ENCODE results near the gene ZNF790.
A peak's percentile ranks its signal among the peaks of the same experiment; 100 is the strongest.
"Not testable (repeated sequence)": the region's sequence is repeated elsewhere in the genome, so short reads cannot be mapped to it uniquely, and the experiment has no call there.

ZNF790 gene

DNA sequence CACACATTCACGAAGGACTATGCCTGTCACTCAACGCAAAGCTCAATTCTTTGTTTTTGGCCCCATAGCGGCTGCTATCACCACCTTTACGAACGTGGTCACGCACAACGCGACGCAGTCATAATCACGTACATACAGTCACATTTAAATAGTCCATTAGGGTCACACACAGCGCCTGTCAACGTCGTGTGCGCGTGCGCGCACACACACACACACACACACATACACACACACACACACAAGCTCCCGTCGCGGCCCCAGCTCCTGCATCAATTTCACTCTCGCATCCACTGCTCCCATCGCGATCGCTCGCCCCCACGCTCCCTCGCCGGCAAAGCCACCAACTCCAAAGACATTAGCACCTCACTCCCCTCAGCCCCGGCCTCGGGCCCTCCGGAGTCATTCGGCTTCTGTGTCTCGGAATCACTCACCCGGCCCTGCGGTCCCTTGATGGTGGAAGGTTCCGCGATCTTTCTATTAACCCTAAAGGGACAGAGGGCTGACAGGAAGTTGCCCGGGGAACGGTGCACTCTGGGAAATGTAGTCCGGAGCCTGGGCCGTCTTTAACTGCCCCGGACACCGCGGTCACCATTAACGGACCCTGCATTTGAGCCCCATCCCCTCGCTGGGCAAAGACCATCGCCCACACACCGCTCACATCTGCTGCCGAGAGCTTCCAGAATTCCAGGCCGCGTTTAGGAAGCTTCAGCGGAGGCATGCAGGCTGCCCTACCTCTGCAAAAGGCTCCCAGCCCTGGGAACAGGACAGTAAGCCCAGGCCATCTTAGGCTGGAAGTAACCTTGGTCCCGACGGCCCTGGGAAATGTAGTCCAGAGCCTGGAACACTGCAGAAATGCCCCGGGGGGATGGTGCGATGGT is at the start of gene ZNF790:
TSS of gene ZNF790 (minus strand) at position 482 of the 878 bp plus-strand sequence. CDS start 12,768 bp downstream, outside the sequence.
- DNase-seq (ENCODE audit: low read depth in 2 of 2), result peak; percentile 71 to 74

DNA sequence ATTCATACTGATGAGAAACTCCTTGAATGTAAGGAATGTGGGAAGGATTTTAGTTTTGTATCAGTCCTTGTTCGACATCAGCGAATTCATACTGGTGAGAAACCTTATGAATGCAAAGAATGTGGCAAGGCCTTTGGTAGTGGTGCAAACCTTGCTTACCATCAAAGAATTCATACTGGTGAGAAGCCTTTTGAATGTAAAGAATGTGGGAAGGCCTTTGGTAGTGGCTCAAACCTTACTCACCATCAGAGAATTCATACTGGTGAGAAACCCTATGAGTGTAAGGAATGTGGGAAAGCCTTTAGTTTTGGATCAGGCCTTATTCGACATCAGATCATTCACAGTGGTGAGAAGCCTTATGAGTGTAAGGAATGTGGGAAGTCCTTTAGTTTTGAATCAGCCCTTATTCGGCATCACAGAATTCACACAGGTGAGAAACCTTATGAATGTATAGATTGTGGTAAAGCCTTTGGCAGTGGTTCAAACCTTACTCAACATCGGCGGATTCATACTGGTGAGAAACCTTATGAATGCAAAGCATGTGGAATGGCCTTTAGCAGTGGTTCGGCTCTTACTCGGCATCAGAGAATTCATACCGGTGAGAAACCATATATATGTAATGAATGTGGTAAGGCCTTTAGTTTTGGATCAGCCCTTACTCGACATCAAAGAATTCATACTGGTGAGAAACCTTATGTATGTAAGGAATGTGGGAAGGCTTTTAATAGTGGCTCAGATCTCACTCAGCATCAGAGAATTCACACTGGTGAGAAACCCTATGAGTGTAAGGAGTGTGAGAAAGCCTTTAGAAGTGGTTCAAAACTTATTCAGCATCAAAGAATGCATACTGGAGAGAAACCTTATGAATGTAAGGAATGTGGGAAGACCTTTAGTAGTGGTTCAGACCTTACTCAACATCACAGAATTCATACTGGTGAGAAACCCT is 39.1 kb upstream of the ZNF790 start:
- no peak for DNase-seq (ENCODE audit: low read depth in 2 of 2)

DNA sequence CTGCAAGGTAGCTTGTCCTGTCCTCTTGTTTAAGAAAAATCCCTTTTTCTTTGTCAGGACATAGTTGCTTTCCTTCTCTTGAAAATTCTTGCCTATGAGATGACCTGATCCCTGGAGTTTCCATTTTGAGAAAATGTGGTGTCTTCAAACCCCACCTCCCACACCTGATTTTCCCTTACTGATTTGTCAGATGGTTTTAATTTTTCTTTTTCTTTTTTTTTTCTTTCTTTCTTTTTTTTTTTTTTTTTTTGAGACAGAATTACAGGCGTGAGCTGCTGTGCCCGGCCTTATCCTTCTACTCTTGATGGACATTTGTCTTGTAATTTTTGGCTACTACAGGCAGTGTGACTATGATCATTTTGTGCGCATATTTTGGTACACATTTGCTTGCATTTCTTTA is 13.7 kb upstream of the ZNF790 start:
- DNase-seq (ENCODE audit: low read depth in 2 of 2), result no peak

DNA sequence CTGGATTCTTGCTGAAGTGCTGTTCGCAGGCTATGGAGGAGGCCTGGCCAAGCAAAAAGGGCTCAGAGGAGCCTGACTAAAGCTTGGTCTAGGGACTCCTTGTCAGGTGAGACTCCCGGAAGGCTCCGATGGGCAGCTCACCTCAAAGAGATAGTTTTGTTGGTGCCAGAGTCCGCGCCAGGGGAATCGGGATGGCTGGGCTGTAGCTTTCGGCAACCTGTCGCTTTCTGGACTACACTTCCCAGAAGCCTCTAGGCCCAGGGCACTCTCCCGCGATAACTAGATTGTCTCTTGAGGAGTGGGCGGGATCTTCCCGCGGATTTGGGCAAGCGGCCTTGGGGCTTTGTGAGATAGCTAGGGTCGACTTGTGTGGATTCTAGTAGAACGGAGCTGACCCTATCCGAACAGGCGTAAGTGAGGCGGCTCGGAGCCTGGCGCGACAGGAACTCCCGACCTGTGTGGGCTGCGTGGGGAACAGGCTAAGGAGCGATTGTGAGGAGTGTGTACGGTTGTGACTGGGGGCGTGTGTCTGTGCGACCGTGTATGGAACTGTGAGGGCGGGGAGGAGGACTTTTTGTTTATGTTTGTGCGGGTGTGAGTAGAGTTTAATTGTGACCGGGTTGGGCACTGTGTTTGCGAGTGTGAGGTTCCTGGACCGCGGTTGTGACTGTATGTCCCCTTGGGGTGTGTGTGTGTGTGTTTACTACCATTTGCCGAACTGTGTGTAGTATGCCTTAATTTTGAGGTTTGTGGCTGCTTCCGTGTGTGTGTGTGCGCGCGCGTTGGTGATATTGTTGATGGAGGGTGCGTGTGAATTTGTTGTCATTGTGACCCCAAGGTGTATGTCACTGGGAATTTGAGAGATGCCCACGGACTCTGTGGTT is 12.6 kb upstream of the ZNF790 start, which contains the start of gene ZNF345:
TSS of gene ZNF345 (plus strand) at position 318 of the 884 bp plus-strand sequence. CDS start 25,955 bp downstream, outside the sequence.
- peak; percentile 70 to 77 for DNase-seq (ENCODE audit: low read depth in 2 of 2)

- peak; percentile 81 to 82 for DNase-seq (ENCODE audit: low read depth in 2 of 2)
These were observed 11.7 kb upstream of the ZNF790 start for GRCh38 chr19:36849701-36850558.

DNA sequence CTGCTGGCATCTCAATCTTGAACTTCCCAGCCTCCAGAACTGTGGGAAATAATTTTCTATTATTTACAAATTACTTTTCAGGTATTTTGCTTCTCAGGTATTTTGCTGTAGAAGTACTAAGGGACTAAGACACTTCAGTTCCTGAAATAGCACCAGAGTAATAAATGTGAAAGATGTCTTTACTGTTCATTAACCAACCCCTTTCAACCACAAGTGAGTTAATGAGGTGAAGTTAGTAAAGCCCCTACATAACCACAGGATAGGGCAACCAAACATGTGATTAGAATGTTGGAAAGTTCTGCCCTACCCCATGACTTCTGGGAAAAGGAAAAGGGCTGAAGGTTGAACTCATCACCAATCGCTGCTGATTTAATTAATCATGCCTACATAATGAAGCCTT is 9.8 kb upstream of the ZNF790 start:
- no peak for DNase-seq (ENCODE audit: low read depth in 2 of 2)

DNA sequence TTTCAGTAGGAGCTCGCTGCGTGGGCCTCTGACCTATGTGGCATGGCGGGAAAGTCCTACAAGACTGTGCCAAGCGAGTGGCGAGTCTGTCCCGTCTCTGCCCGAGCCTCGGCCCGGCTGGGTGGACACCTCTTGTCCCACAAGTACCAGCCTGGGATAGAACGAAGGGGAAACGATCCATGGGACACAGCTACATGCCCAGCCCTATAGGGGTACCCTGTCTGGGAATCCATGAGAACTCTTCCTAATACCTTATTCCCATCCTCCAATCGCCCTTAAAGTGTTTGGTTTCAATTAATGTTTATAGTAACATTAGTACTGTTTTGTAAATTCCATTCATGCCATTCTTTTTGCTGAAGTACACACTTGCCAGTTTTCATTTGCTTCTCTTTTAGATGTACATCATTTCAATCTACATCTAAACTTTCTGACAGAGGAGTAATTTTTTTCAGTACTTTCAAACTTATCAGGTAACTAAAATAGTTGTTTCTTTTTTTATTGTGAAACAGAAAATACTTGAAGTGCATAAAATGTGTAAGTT is 667 bp upstream of the ZNF790 start:
- DNase-seq (ENCODE audit: low read depth in 2 of 2), result no peak

GRCh38 chr19:36837176-36837905 is 846 bp downstream of the ZNF790 start:
- no peak for DNase-seq (ENCODE audit: low read depth in 2 of 2)

- no peak for DNase-seq (ENCODE audit: low read depth in 2 of 2)
These were observed 4.8 kb downstream of the ZNF790 start for GRCh38 chr19:36833430-36833829.

GRCh38 chr19:36821758-36822157 is 16.4 kb downstream of the ZNF790 start:
- DNase-seq (ENCODE audit: low read depth in 2 of 2), result no peak

DNA sequence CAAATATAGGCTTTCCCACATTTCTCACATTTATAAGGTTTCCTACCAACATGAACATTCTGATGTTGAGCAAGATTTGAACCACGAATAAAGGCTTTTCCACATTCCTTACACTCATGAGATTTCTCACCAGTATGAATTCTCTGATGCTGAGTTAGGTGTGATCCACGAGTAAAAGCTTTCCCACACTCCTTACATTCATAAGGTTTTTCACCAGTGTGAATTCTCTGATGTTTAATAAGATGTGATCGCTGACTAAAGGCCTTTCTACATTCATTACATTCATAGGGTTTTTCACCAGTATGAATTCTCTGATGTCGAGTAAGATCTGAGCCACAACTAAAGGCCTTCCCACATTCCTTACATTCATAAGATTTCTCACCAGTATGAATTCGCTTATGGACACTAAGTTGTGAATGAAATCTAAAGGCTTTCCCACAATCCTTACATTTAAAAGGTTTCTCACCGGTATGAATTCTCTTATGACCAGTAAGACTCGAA is 19.0 kb downstream of the ZNF790 start:
- no peak for DNase-seq (ENCODE audit: low read depth in 2 of 2)

DNA sequence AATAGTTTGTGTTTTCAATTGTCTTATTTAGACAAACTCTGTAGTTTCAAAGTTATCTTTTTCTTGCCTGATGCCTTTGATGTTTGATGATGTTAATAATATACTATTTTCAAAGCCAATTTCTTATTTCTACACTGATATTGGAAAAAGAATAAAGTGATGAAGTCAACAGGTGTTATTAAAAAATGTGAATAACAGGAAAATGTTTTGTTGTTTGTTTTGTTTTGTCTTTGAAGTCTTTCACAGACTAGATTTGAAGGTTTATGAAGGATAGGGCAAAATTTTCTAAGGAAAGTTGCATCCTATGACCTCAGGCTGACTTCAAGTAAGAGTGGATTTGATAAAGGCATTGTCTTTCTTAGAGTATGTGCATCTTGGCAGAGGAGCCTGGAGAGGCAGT is 31.2 kb downstream of the ZNF790 start:
- no peak for DNase-seq (ENCODE audit: low read depth in 2 of 2)

DNA sequence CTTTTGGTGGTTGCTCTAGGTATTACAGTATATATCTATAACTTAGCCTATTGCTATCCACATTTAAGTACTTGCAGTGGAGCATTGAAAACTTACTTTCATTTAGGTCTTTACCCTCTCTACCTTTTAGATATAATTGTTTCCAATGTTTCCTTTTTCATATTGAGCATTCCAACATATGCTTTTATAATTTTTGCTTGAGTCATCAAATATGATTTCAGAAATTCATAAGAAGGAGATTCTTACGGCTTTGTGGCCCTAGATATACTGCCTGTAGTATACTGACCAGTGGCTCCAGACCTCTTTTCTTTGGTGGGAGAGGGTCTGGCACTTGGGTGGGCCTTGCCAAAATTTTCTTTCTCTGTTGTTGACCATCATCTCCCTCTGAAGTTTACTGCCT is 32.8 kb downstream of the ZNF790 start:
- no peak for DNase-seq (ENCODE audit: low read depth in 2 of 2)

DNA sequence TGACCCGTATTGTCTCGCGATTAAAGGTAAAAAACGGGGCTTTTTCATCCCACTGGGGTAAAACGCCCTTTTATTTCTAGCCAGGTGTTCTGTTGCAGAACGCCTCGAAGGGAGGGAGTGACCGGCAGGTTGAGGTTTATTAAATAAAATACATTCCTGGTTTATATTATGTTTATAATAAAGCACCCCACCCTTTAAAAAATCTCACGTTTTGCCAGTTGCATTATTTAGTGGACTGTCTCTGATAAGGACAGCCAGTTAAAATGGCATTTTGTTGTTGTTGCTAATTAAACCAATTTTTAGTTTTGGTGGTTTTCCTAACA is 40.4 kb downstream of the ZNF790 start:
- no peak for DNase-seq (ENCODE audit: low read depth in 2 of 2)

DNA sequence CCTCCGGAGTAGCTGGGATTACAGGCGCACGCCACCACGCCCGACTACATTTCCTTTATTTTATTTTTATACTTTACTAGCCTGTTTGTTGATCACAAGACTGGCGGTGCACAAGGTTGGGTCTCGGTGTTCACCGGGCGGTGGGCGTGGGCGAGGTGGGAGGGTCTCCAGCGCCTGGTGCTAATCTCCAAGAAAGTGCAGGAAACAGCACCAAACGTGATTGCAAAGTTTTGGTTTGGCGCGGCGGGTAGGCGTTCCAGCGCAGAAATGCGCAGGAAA is 41.5 kb downstream of the ZNF790 start:
- DNase-seq (ENCODE audit: low read depth in 2 of 2), result no peak

DNA sequence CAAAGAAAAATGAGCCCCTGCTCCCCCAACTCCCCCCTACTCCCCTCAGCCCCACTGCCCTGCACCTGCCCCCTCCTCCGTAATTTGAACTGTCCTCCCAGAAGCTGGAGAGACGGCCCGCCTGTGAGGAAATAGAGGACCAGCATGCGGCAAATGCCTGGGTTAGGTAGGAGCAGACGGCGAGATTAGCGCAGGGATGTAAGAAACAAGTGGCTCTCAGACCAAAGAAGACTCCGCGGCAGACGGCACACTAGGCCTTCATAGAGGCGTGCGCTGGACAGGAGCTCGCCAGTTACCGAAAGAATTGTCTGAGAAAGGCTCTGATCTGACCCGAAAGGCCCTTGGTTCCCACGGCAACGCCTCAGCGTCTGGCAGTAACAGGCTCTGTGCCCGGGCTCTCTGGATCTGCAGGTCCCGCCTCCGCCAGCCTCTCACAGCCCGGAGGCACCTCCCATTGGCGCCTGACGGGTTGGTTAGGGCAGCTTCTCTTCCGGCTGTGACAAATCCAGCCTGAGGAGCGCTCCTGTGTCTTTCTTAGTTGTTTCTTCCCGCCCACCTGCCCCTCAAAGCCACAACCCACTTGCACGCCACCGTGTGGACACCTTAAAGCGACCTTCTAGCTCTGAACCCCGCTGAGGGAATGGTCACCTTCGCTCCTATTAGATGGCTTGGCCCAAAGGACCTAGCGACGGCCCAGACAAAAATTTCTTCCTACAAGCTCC is 46.6 kb downstream of the ZNF790 start:
- DNase-seq (ENCODE audit: low read depth in 2 of 2), result not testable (repeated sequence)

- no peak for DNase-seq (ENCODE audit: low read depth in 2 of 2)
These were observed 62.4 kb downstream of the ZNF790 start for GRCh38 chr19:36775768-36776167.

GRCh38 chr19:36773223-36773579 is 65.0 kb downstream of the ZNF790 start:
- DNase-seq (ENCODE audit: low read depth in 2 of 2), result no peak

Data from stimulated activated CD8-positive, alpha-beta memory T cell treated with anti-CD3 and anti-CD28 coated beads, Interleukin-15, amount 100 ng/mL, for 48 hours (primary cell).